Esophagus muscularis mucosa (tissue), 4 donors: ENCODE results near the gene ASTN2. TPM values are rescaled to one million over a fixed set of nuclear protein-coding genes. Genes with fewer than 3 reads are reported as not detected.

Experiments used
- DNase-seq: peaks from one replicate; pipeline ENCODE4 v3.0.0-alpha.2; 2017; ENCODE audit errors: extremely low spot score
- H3K27ac ChIP-seq, 4 donors: fragments of 200-600 bp; sonication (generic); replicated peaks in 1 of 4; 1 replicate in 3 of 4; 2 replicates in 1 of 4; pipeline ENCODE4 v1.5.1; 2016 to 2019; ENCODE audit warnings: mild to moderate bottlenecking in 1 of 4
- H3K27me3 ChIP-seq, 4 donors: fragments of 200-600 bp; sonication (generic); one replicate each; pipeline versions ENCODE4 v1.5.1 to v1.6.0; 2016 to 2019
- H3K36me3 ChIP-seq, 4 donors: fragments of 200-600 bp; sonication (generic); one replicate each; pipeline ENCODE4 v1.5.1; 2016 to 2019
- H3K4me1 ChIP-seq, 4 donors: fragments of 200-600 bp; sonication (generic); one replicate each; pipeline ENCODE4 v1.5.1; 2016 to 2019
- H3K4me3 ChIP-seq, 4 donors: fragments of 200-600 bp; sonication (generic); 1 replicate in 2 of 4; 2 replicates in 2 of 4; pipeline ENCODE4 v1.5.1; 2016 to 2019; ENCODE audit warnings: mild to moderate bottlenecking in 4 of 4, moderate library complexity in 1 of 4
- H3K9me3 ChIP-seq, 4 donors: fragments of 200-600 bp; sonication (generic); 1 replicate in 3 of 4; 2 replicates in 1 of 4; pipeline ENCODE4 v1.5.1; 2016 to 2019
- EP300 ChIP-seq: sonication (generic); formaldehyde crosslinking; IDR thresholded peaks from one replicate; pipeline ENCODE4 v1.6.1; 2017; ENCODE audit warnings: antibody characterized with exemption
- POLR2A ChIP-seq: fragments of 450-650 bp; IDR thresholded peaks from one replicate; pipeline ENCODE4 v1.6.1; 2017; ENCODE audit warnings: antibody characterized with exemption, moderate library complexity, mild to moderate bottlenecking, low read depth
- POLR2AphosphoS5 ChIP-seq, 2 donors: sonication (generic); formaldehyde crosslinking; IDR thresholded peaks; one replicate each; pipeline ENCODE4 v1.6.1; 2017; ENCODE audit warnings: antibody characterized with exemption in 2 of 2
- WGBS: methylation state at CpG from one replicate; pipeline ENCODE4 v1.1.5; 2018; 5-methylcytosine and 5-hydroxymethylcytosine counted together
- intact Hi-C: fragments of 100-400 bp; cut with DNase I; formaldehyde crosslinking; loops from one replicate; pipeline ENCODE4 v1.15.1; 2023
- total RNA-seq, 4 donors: library from RNA; depleted of rRNA; stranded (reverse); fragments of >200 nt; gene quantifications; one replicate each; pipeline versions ENCODE4 v1.1.0 to v1.2.1, GENCODE V29; 2016
- TF ChIP-seq, protein P1 (sequence below), 3 experiments: fragments of 200-600 bp in 2 of 3; fragments of 450-650 bp in 1 of 3; sonication (generic) in 2 of 3; IDR thresholded peaks; one replicate each; pipeline ENCODE4 v1.5.1; 2017 to 2019; ENCODE audit warnings: antibody characterized with exemption in 3 of 3, mild to moderate bottlenecking in 2 of 3, moderate library complexity in 1 of 3

The ASTN2 gene
- total RNA-seq, 4 donors from 2014 or later, result 4.2 to 6.9 (median 5.5) TPM

DNA sequence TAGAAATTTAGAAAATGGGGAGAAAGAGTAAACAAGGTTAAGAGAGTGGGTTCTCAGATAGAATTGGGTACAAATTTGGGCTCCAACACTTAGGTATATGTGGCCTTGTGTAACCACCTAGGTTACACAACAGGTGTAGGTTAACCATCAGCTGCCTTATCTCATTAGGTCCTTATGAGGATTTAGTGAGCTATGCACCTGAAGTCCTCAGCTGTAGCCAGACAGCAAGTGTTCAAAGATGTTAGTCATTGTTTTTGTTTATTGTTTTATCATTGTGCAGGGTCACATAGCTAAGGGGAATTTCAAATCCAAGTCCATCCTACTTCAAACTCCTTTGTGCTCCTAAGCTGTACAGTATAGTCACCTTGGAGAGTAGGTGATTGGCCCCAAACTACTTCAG, 728.7 kb downstream of the ASTN2 start:
- Histone ChIP-seq H3K27ac (no peak overlapping the region), H3K4me1 (peaks cover 22 to 46% (median 44%) of the 10 kb centered on the region in 4 donors), H3K27me3 (no peaks in the 10 kb centered on the region), H3K4me3 (peak overlapping the region; percentile 64 to 91 (median 78)), H3K9me3 (no peaks in the 10 kb centered on the region), H3K36me3 (no peaks in the 10 kb centered on the region)
- intact Hi-C loops, result loop anchor here (10.0 kb wide), 1 partner anchor 1671 kb away; no protein-coding TSS in a partner anchor
- TF ChIP-seq POLR2AphosphoS5 (IDR thresholded peaks at IDR 0.05) (no peak), POLR2A (no peak), EP300 (no peak)
- TF ChIP-seq, protein P1, sequence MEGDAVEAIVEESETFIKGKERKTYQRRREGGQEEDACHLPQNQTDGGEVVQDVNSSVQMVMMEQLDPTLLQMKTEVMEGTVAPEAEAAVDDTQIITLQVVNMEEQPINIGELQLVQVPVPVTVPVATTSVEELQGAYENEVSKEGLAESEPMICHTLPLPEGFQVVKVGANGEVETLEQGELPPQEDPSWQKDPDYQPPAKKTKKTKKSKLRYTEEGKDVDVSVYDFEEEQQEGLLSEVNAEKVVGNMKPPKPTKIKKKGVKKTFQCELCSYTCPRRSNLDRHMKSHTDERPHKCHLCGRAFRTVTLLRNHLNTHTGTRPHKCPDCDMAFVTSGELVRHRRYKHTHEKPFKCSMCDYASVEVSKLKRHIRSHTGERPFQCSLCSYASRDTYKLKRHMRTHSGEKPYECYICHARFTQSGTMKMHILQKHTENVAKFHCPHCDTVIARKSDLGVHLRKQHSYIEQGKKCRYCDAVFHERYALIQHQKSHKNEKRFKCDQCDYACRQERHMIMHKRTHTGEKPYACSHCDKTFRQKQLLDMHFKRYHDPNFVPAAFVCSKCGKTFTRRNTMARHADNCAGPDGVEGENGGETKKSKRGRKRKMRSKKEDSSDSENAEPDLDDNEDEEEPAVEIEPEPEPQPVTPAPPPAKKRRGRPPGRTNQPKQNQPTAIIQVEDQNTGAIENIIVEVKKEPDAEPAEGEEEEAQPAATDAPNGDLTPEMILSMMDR (IDR thresholded peaks at IDR 0.05), result no peak
- DNase-seq, result no peak

DNA sequence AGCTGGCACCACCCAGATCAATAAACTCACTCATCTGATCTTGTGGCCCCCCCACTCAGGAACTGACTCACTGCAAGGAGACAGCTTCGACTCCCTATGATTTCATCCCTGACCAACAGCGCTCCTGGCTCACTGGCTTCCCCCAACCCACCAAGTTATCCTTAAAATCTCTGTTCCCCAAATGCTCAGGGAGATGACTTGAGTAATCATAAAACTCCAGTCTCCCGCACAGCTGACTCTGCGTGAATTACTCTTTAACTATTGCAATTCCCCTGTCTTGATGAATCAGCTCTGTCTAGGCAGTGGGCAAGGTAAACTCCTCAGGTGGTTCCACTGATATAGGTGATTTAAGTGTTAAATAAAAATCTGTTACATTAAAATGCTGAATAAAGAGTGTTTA, 729.7 kb downstream of the ASTN2 start:
- no peak overlapping the region for H3K27ac ChIP-seq
- peaks cover 22 to 36% (median 34%) of the 10 kb centered on the region in 4 donors for H3K4me1 ChIP-seq
- no peak overlapping the region for H3K4me3 ChIP-seq
- TF ChIP-seq, protein P1 (IDR thresholded peaks at IDR 0.05), result no peak
- WGBS, result 81% methylated on average over 4 of the region's 4 CpGs
- intact Hi-C loops, result loop anchor here (10.0 kb wide), 1 partner anchor 1670 kb away; no protein-coding TSS in a partner anchor
- no peaks in the 10 kb centered on the region for H3K36me3 ChIP-seq
- H3K9me3 ChIP-seq, result no peaks in the 10 kb centered on the region
- no peak for DNase-seq
- H3K27me3 ChIP-seq, result no peaks in the 10 kb centered on the region

DNA sequence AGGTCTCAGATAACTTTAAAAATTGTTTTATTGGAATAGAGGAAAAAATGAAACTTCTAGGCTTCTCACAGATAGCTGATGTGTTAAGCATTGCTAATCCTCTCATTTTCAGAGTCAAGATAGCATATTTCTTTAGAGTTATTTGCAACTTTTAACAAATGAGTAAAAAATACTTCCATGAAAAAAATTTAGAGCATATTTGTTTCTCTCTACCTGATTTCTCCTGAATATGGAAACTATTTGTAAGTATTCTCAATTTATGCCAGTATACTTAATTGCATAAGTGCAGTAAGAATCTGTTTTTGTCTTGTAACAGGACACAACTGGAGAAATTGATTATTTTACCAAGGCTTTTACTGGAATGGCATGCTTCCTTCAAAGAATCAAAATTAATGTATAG, 731.3 kb downstream of the ASTN2 start:
- no peak overlapping the region for H3K27ac ChIP-seq
- H3K4me1 ChIP-seq, result peaks cover 16 to 21% (median 18%) of the 10 kb centered on the region in 4 donors
- H3K4me3 ChIP-seq, result no peak overlapping the region
- H3K27me3 ChIP-seq, result no peaks in the 10 kb centered on the region
- no peaks in the 10 kb centered on the region for H3K9me3 ChIP-seq
- H3K36me3 ChIP-seq, result no peaks in the 10 kb centered on the region
- DNase-seq, result no peak
- intact Hi-C loops, result loop anchor here (10.0 kb wide), 1 partner anchor 1669 kb away; no protein-coding TSS in a partner anchor
- TF ChIP-seq, protein P1 (IDR thresholded peaks at IDR 0.05), result no peak
- TF ChIP-seq EP300 (no peak), POLR2A (no peak), POLR2AphosphoS5 (IDR thresholded peaks at IDR 0.05) (no peak)

DNA sequence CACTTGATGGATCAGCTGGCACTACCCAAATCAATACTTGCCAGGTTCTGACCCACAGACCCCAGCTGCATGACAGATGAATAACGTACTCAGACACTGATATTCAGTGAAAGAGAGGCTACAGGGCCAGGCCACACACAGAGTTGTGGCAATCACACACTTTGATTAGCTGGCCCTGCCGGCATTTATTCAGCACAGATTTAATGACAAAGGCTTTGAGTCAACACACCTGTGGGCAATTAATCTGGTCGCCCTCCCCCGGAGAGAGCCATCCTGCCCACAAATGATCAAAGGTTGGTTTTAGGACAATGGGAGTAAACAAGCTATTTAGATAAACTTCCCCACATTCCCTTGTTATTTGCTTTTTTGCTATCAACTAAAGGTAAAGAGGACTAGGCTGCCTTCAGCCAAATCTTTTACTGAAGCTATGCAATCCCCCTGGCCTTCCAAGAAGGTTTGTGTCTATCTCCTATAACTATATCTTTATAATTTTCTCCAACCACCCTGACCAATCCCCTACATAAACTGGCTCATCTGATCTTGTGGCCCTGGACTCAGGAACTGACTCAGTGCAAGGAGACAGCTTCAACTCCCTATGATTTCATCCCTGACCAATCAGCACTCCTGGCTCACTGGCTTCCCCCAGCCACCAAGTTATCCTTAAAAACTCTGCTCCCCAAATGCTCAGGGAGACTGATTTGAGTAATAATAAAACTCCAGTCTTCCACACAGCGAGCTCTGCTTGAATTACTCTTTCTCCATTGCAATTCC, 740.5 kb downstream of the ASTN2 start:
- H3K27ac ChIP-seq, result no peak overlapping the region
- 89% methylated on average over 4 of the region's 5 CpGs for WGBS
- intact Hi-C loops, result no loop called here
- H3K36me3 ChIP-seq, result no peaks in the 10 kb centered on the region
- TF ChIP-seq POLR2AphosphoS5 (IDR thresholded peaks at IDR 0.05), result no peak
- no peak overlapping the region for H3K4me3 ChIP-seq
- H3K27me3 ChIP-seq, result no peaks in the 10 kb centered on the region
- no peak for DNase-seq
- peaks cover 0 to 9% (median 2%) of the 10 kb centered on the region in 4 donors for H3K9me3 ChIP-seq
- H3K4me1 ChIP-seq, result no peaks in the 10 kb centered on the region

DNA sequence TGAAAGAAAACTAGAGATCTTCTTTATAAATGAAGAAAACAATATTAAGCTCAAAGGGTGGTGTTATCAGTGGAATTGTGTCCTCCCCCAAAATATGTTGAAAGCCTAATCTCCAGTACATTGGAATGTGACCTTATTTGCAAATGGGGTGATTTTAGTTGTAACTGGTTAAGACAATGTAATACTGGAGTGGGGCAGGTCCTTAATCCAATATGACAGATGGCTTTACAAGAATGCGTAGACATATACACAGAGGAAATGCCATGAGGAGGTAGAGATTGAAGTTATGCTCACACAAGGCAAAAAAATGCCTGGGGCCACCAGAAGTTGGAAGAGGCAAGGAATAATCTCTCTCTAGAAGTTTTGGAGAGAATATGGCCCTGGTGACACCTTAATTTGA, 741.5 kb downstream of the ASTN2 start:
- intact Hi-C loops, result no loop called here
- TF ChIP-seq POLR2A (no peak), POLR2AphosphoS5 (IDR thresholded peaks at IDR 0.05) (no peak), EP300 (no peak)
- TF ChIP-seq, protein P1 (IDR thresholded peaks at IDR 0.05), result no peak
- no peak for DNase-seq
- Histone ChIP-seq H3K27ac (no peak overlapping the region), H3K4me3 (no peak overlapping the region), H3K4me1 (no peaks in the 10 kb centered on the region), H3K27me3 (no peaks in the 10 kb centered on the region), H3K36me3 (no peaks in the 10 kb centered on the region), H3K9me3 (peaks cover 0 to 9% (median 2%) of the 10 kb centered on the region in 4 donors)
- 0% methylated on average over 1 of the region's 1 CpG for WGBS
